Measurements from ENCODE around the gene GRAMD2B.
"Not testable (repeated sequence)": the region's sequence is repeated elsewhere in the genome, so short reads cannot be mapped to it uniquely, and the experiment has no call there.

GRAMD2B gene

GRCh38 chr5:126422994-126423788 is at the start of gene GRAMD2B:
GRAMD2B (plus strand) TSS chr5:126423409; CDS start chr5:126423607, 198 bp downstream.
- peak within 1 kb of the TSS; percentile 61 to 85 for H3K4me3 ChIP-seq (ENCODE audit: low read length in 2 of 2)
- no peaks in the 10 kb centered on the region for H3K9me3 ChIP-seq (ENCODE audit: control insufficient read depth in 2 of 2, low read length in 2 of 2)
- H3K27ac ChIP-seq (ENCODE audit: low read depth in 2 of 2, low read length in 2 of 2), result peak within 1 kb of the TSS; percentile 82 to 87
- peaks cover 8 to 12% of the 10 kb centered on the region in 2 donors for H3K4me1 ChIP-seq (ENCODE audit: control insufficient read depth in 2 of 2, insufficient read depth in 2 of 2, low read length in 2 of 2)
- H3K9ac ChIP-seq (ENCODE audit: low read depth in 1 of 2, low read length in 2 of 2), result peak within 1 kb of the TSS; percentile 67 to 76
- H3K36me3 ChIP-seq (ENCODE audit: control insufficient read depth in 2 of 2, insufficient read depth in 2 of 2, low read length in 2 of 2), result no peaks in the 10 kb centered on the region
- no peaks in the 10 kb centered on the region for H3K27me3 ChIP-seq (ENCODE audit: control insufficient read depth in 2 of 2, insufficient read depth in 2 of 2, low read length in 2 of 2)

GRCh38 chr5:126374109-126374416 is 49.1 kb upstream of the GRAMD2B start:
- Histone ChIP-seq H3K27ac (ENCODE audit: low read depth in 2 of 2, low read length in 2 of 2) (peak overlapping the region; percentile 44 to 54), H3K27me3 (ENCODE audit: control insufficient read depth in 2 of 2, insufficient read depth in 2 of 2, low read length in 2 of 2) (no peaks in the 10 kb centered on the region), H3K9me3 (ENCODE audit: control insufficient read depth in 2 of 2, low read length in 2 of 2) (no peaks in the 10 kb centered on the region), H3K4me1 (ENCODE audit: control insufficient read depth in 2 of 2, insufficient read depth in 2 of 2, low read length in 2 of 2) (peaks cover 16 to 29% of the 10 kb centered on the region in 2 donors), H3K36me3 (ENCODE audit: control insufficient read depth in 2 of 2, insufficient read depth in 2 of 2, low read length in 2 of 2) (no peaks in the 10 kb centered on the region), H3K9ac (ENCODE audit: low read depth in 1 of 2, low read length in 2 of 2) (peak overlapping the region in 1 of 2 donors; percentile 16), H3K4me3 (ENCODE audit: low read length in 2 of 2) (peak overlapping the region; percentile 34 to 87)

- Histone ChIP-seq H3K4me3 (ENCODE audit: low read length in 2 of 2) (no peak overlapping the region), H3K36me3 (ENCODE audit: control insufficient read depth in 2 of 2, insufficient read depth in 2 of 2, low read length in 2 of 2) (no peaks in the 10 kb centered on the region), H3K27me3 (ENCODE audit: control insufficient read depth in 2 of 2, insufficient read depth in 2 of 2, low read length in 2 of 2) (no peaks in the 10 kb centered on the region), H3K9ac (ENCODE audit: low read depth in 1 of 2, low read length in 2 of 2) (no peak overlapping the region), H3K27ac (ENCODE audit: low read depth in 2 of 2, low read length in 2 of 2) (no peak overlapping the region), H3K4me1 (ENCODE audit: control insufficient read depth in 2 of 2, insufficient read depth in 2 of 2, low read length in 2 of 2) (peaks cover 4 to 13% of the 10 kb centered on the region in 2 donors), H3K9me3 (ENCODE audit: control insufficient read depth in 2 of 2, low read length in 2 of 2) (no peaks in the 10 kb centered on the region)
These were observed 46.8 kb upstream of the GRAMD2B start for GRCh38 chr5:126376443-126376842.

GRCh38 chr5:126377424-126377823 is 45.8 kb upstream of the GRAMD2B start:
- Histone ChIP-seq H3K36me3 (ENCODE audit: control insufficient read depth in 2 of 2, insufficient read depth in 2 of 2, low read length in 2 of 2) (no peaks in the 10 kb centered on the region), H3K9ac (ENCODE audit: low read depth in 1 of 2, low read length in 2 of 2) (no peak overlapping the region), H3K27me3 (ENCODE audit: control insufficient read depth in 2 of 2, insufficient read depth in 2 of 2, low read length in 2 of 2) (no peaks in the 10 kb centered on the region), H3K4me1 (ENCODE audit: control insufficient read depth in 2 of 2, insufficient read depth in 2 of 2, low read length in 2 of 2) (peaks cover 4 to 13% of the 10 kb centered on the region in 2 donors), H3K9me3 (ENCODE audit: control insufficient read depth in 2 of 2, low read length in 2 of 2) (no peaks in the 10 kb centered on the region), H3K4me3 (ENCODE audit: low read length in 2 of 2) (no peak overlapping the region), H3K27ac (ENCODE audit: low read depth in 2 of 2, low read length in 2 of 2) (no peak overlapping the region)

GRCh38 chr5:126380316-126380715 is 42.9 kb upstream of the GRAMD2B start:
- H3K27me3 ChIP-seq (ENCODE audit: control insufficient read depth in 2 of 2, insufficient read depth in 2 of 2, low read length in 2 of 2); H3K9me3 ChIP-seq (ENCODE audit: control insufficient read depth in 2 of 2, low read length in 2 of 2); H3K9ac ChIP-seq (ENCODE audit: low read depth in 1 of 2, low read length in 2 of 2); H3K4me3 ChIP-seq (ENCODE audit: low read length in 2 of 2); H3K27ac ChIP-seq (ENCODE audit: low read depth in 2 of 2, low read length in 2 of 2); H3K36me3 ChIP-seq (ENCODE audit: control insufficient read depth in 2 of 2, insufficient read depth in 2 of 2, low read length in 2 of 2): not testable (repeated sequence)
- peaks cover 15 to 35% of the 10 kb centered on the region in 2 donors for H3K4me1 ChIP-seq (ENCODE audit: control insufficient read depth in 2 of 2, insufficient read depth in 2 of 2, low read length in 2 of 2)

GRCh38 chr5:126383246-126383645 is 40.0 kb upstream of the GRAMD2B start:
- Histone ChIP-seq H3K4me3 (ENCODE audit: low read length in 2 of 2) (peak overlapping the region in 1 of 2 donors; percentile 29), H3K4me1 (ENCODE audit: control insufficient read depth in 2 of 2, insufficient read depth in 2 of 2, low read length in 2 of 2) (peaks cover 15 to 39% of the 10 kb centered on the region in 2 donors), H3K27ac (ENCODE audit: low read depth in 2 of 2, low read length in 2 of 2) (peak overlapping the region; percentile 44 to 77), H3K36me3 (ENCODE audit: control insufficient read depth in 2 of 2, insufficient read depth in 2 of 2, low read length in 2 of 2) (no peaks in the 10 kb centered on the region), H3K27me3 (ENCODE audit: control insufficient read depth in 2 of 2, insufficient read depth in 2 of 2, low read length in 2 of 2) (no peaks in the 10 kb centered on the region), H3K9me3 (ENCODE audit: control insufficient read depth in 2 of 2, low read length in 2 of 2) (no peaks in the 10 kb centered on the region), H3K9ac (ENCODE audit: low read depth in 1 of 2, low read length in 2 of 2) (peak overlapping the region in 1 of 2 donors; percentile 12)

- Histone ChIP-seq H3K9me3 (ENCODE audit: control insufficient read depth in 2 of 2, low read length in 2 of 2) (no peaks in the 10 kb centered on the region), H3K4me1 (ENCODE audit: control insufficient read depth in 2 of 2, insufficient read depth in 2 of 2, low read length in 2 of 2) (peaks cover 15 to 39% of the 10 kb centered on the region in 2 donors), H3K36me3 (ENCODE audit: control insufficient read depth in 2 of 2, insufficient read depth in 2 of 2, low read length in 2 of 2) (no peaks in the 10 kb centered on the region), H3K9ac (ENCODE audit: low read depth in 1 of 2, low read length in 2 of 2) (peak overlapping the region in 1 of 2 donors; percentile 12), H3K27me3 (ENCODE audit: control insufficient read depth in 2 of 2, insufficient read depth in 2 of 2, low read length in 2 of 2) (no peaks in the 10 kb centered on the region), H3K4me3 (ENCODE audit: low read length in 2 of 2) (peak overlapping the region in 1 of 2 donors; percentile 29), H3K27ac (ENCODE audit: low read depth in 2 of 2, low read length in 2 of 2) (peak overlapping the region; percentile 44 to 77)
These were observed 39.4 kb upstream of the GRAMD2B start for GRCh38 chr5:126383776-126384175.

GRCh38 chr5:126384985-126385384 is 38.2 kb upstream of the GRAMD2B start:
- no peaks in the 10 kb centered on the region for H3K9me3 ChIP-seq (ENCODE audit: control insufficient read depth in 2 of 2, low read length in 2 of 2)
- no peaks in the 10 kb centered on the region for H3K27me3 ChIP-seq (ENCODE audit: control insufficient read depth in 2 of 2, insufficient read depth in 2 of 2, low read length in 2 of 2)
- H3K4me1 ChIP-seq (ENCODE audit: control insufficient read depth in 2 of 2, insufficient read depth in 2 of 2, low read length in 2 of 2), result peaks cover 15 to 45% of the 10 kb centered on the region in 2 donors
- H3K36me3 ChIP-seq (ENCODE audit: control insufficient read depth in 2 of 2, insufficient read depth in 2 of 2, low read length in 2 of 2), result no peaks in the 10 kb centered on the region
- peak overlapping the region in 1 of 2 donors; percentile 77 for H3K27ac ChIP-seq (ENCODE audit: low read depth in 2 of 2, low read length in 2 of 2)
- no peak overlapping the region for H3K4me3 ChIP-seq (ENCODE audit: low read length in 2 of 2)
- no peak overlapping the region for H3K9ac ChIP-seq (ENCODE audit: low read depth in 1 of 2, low read length in 2 of 2)

GRCh38 chr5:126385524-126386502 is 37.4 kb upstream of the GRAMD2B start:
- Histone ChIP-seq H3K4me3 (ENCODE audit: low read length in 2 of 2) (no peak overlapping the region), H3K9me3 (ENCODE audit: control insufficient read depth in 2 of 2, low read length in 2 of 2) (no peaks in the 10 kb centered on the region), H3K4me1 (ENCODE audit: control insufficient read depth in 2 of 2, insufficient read depth in 2 of 2, low read length in 2 of 2) (peaks cover 15 to 45% of the 10 kb centered on the region in 2 donors), H3K36me3 (ENCODE audit: control insufficient read depth in 2 of 2, insufficient read depth in 2 of 2, low read length in 2 of 2) (no peaks in the 10 kb centered on the region), H3K9ac (ENCODE audit: low read depth in 1 of 2, low read length in 2 of 2) (no peak overlapping the region), H3K27ac (ENCODE audit: low read depth in 2 of 2, low read length in 2 of 2) (no peak overlapping the region), H3K27me3 (ENCODE audit: control insufficient read depth in 2 of 2, insufficient read depth in 2 of 2, low read length in 2 of 2) (no peaks in the 10 kb centered on the region)

- Histone ChIP-seq H3K9me3 (ENCODE audit: control insufficient read depth in 2 of 2, low read length in 2 of 2) (no peaks in the 10 kb centered on the region), H3K9ac (ENCODE audit: low read depth in 1 of 2, low read length in 2 of 2) (no peak overlapping the region), H3K27ac (ENCODE audit: low read depth in 2 of 2, low read length in 2 of 2) (peak overlapping the region; percentile 31 to 45), H3K4me1 (ENCODE audit: control insufficient read depth in 2 of 2, insufficient read depth in 2 of 2, low read length in 2 of 2) (peaks cover 10 to 30% of the 10 kb centered on the region in 2 donors), H3K36me3 (ENCODE audit: control insufficient read depth in 2 of 2, insufficient read depth in 2 of 2, low read length in 2 of 2) (no peaks in the 10 kb centered on the region), H3K27me3 (ENCODE audit: control insufficient read depth in 2 of 2, insufficient read depth in 2 of 2, low read length in 2 of 2) (no peaks in the 10 kb centered on the region), H3K4me3 (ENCODE audit: low read length in 2 of 2) (no peak overlapping the region)
These were observed 34.0 kb upstream of the GRAMD2B start for GRCh38 chr5:126389179-126389578.
